ENCODE data around the gene LEMD2.

GRCh38 chr6:33751771-33752645 lies 36.9 kb downstream of the LEMD2 start:
- no peak for TF ChIP-seq CTCF (IDR thresholded peaks at IDR 0.05)
- TF ChIP-seq MAX (IDR thresholded peaks at IDR 0.05), result no peak
- TF ChIP-seq POLR2A (IDR thresholded peaks at IDR 0.05; ENCODE audit: low read length), result no peak
- no peak for TF ChIP-seq MAFK (IDR thresholded peaks at IDR 0.05; ENCODE audit: partially characterized antibody)
- TF ChIP-seq HEYL (CRISPR knock-in tag; IDR thresholded peaks at IDR 0.05), result no peak
- TF ChIP-seq NR3C1 (IDR thresholded peaks at IDR 0.05), result no peak
- TF ChIP-seq EHMT2 (IDR thresholded peaks at IDR 0.05; ENCODE audit: low read depth), result no peak
- TF ChIP-seq E2F6 (IDR thresholded peaks at IDR 0.05; ENCODE audit: borderline replicate concordance, low read depth), result no peak
- no peak for TF ChIP-seq EP300 (IDR thresholded peaks at IDR 0.05)
- no peak for TF ChIP-seq CHD2 (IDR thresholded peaks at IDR 0.05; ENCODE audit: low read length, partially characterized antibody)
- no peak for TF ChIP-seq ESRRA (IDR thresholded peaks at IDR 0.05; ENCODE audit: borderline replicate concordance, low read length)
- TF ChIP-seq CHD4 (IDR thresholded peaks at IDR 0.05; ENCODE audit: borderline replicate concordance), result no peak
- TF ChIP-seq RAD21 (conservative IDR thresholded peaks at IDR 0.05 in 1 of 2, IDR thresholded peaks at IDR 0.05 in 1 of 2), result no peak
- no peak for TF ChIP-seq RARB (CRISPR knock-in tag; IDR thresholded peaks at IDR 0.05)

All from A549 (cell line).